GM18505 (cell line): ENCODE measurements around the gene PAQR4.

ENCODE experiments used
- ATAC-seq: cut with Tn5 transposase; IDR thresholded peaks from one replicate; pipeline ENCODE4 v1.9.1; 2021; ENCODE audit not compliant: unreplicated experiment
- POLR2A ChIP-seq: IDR thresholded peaks from 4 replicates; pipeline ENCODE4 v1.6.1; 2011; ENCODE audit warnings: borderline replicate concordance; ENCODE audit not compliant: insufficient read depth, insufficient read length; ENCODE audit errors: extremely low read depth

Gene PAQR4

DNA sequence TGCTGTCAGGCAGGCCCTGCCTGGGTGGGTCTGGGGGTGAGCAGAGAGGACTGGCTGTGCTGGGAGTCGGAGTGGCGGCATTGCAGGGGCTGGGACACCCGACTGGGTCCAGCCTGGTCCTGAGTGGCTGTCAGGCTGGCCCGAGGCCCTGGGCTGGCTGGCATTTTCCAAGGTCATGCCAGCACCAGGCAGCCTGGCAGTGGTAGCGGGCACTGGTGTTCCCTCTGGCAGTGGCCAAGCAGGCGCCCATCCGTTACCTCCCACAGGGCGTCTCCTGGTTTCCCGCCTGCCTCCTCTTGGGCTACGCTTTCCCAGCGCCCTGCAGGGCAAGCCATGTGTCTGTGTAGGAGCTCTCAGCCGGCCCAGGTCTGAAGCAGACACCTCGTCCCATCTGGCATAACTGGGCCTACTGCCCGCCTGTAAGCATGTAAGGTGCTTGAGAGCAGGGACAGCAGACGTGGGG is 16.8 kb downstream of the PAQR4 start:
- ATAC-seq, result no peak
- TF ChIP-seq POLR2A, result no peak

DNA sequence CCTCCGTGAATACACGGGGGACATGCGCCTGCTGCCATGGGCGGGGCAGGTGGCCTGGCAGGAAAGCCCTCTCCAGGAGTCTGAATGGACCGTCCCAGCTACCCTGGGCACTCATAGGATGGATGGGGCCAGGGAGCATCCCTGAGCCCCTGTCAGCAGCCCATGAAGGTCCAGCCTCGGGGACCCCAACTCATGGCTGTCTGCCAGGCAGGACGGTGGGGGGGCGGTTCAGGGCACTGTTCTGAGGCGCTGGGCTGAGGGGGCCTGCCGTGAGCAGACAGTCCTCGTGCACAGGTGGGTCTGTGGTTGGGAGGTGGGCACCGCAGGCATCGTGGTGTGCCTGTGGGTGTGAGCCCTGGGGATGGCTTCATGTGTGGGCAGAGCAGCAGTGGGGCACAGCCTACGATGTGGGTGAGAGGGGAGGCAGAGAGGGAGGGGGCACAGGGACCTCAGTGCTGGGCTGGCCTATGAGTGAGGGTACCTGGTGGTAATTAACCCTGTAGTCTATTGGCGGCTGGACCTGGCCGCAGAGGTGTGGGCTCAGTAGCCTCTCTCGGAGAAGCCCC is 17.6 kb downstream of the PAQR4 start:
- no peak for ATAC-seq
- no peak for TF ChIP-seq POLR2A

- ATAC-seq, result no peak
- no peak for TF ChIP-seq POLR2A
Observed at GRCh38 chr16:2987286-2987685, 18.1 kb downstream of the PAQR4 start.

DNA sequence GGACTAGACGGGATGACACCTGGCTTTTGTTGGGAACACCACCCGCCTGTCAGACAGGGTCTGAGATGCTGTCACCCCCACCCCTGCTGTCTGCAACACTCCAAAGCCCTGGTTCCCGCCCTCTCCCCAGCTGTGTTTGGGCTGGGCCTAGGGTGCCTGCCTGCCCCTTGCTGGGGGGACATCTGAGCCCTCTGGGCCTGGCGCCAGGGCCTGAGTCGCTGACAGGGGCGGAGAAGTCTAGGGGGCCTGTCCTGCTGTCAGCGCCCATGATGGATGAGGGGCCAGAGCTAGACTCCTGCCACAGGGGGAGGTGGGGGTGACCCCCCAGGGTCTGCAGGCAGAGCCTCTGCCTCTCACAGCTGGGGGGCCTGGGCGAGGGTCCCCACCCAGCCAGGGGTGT is 18.7 kb downstream of the PAQR4 start:
- no peak for TF ChIP-seq POLR2A
- ATAC-seq, result no peak

GRCh38 chr16:2988590-2989099 is 19.5 kb downstream of the PAQR4 start:
- ATAC-seq, result no peak
- no peak for TF ChIP-seq POLR2A

- no peak for TF ChIP-seq POLR2A
- ATAC-seq, result no peak
Observed at GRCh38 chr16:2990891-2991290, 21.7 kb downstream of the PAQR4 start.

DNA sequence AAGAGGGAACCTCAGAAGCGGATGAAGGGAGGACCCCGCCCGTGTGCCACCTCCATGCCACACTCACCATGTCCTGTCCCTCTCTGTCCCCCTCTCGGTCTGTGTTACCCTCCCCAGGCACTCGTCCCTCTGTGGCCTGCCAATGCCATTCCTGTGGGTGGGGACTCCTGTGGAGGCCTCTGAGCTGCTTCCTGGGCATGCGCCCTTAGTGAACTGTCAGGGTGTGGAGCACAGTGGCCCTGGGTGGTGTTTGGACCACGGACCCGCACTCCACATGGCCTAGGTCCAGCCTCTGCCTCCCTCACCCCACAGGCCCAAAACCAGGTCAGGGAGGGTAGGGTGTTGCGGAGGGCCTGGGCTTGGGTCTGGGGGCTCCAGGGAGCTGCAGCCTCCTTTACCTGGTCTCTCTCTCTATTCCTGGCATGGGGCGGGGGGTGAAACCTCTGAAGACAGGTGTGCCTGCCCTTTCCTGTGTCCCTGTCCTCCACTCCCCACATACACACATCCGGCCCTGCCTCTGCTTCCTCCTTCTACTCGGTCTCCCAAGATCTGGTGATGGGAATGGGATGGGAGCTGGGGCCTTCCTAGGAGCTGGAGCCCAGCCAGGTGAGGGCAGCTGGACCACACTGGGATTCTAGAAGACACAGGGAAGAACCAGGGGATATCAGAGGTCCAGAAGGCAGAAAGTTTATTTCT is 22.6 kb downstream of the PAQR4 start:
- ATAC-seq, result no peak
- TF ChIP-seq POLR2A, result no peak

DNA sequence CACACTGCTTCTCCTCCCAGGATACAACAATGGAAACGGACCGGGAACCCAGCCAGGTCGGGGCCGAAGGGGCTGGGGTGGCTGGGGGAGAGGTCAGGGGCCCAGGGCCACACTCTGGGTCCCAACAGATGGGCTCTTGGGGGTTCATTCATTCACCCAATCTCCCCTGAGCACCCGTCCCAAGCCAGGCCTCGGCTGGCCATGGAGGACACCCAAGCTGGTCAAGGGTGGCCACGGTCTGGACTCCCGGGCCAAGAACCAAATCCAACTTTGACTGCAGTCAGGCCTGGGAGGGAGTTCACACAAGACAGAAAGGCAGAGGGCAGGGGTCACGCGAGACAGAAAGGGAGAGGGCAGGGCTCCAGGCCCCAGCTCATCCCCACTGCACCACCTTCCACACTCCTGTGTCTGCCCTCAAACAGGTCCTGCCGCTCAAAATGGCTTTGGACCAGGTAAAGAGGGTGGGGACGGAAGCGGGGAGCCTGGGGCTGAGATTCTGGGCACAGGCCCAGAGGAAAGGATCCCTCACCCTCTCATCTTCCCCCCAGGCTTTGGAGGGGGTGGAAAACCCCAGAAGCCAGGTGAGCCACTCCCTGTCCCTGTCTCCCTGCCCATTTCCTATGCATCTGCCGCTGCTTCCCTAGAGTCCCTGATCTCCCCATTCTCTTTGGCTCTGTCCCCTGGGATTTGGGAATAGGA is 23.4 kb downstream of the PAQR4 start:
- no peak for TF ChIP-seq POLR2A
- no peak for ATAC-seq

DNA sequence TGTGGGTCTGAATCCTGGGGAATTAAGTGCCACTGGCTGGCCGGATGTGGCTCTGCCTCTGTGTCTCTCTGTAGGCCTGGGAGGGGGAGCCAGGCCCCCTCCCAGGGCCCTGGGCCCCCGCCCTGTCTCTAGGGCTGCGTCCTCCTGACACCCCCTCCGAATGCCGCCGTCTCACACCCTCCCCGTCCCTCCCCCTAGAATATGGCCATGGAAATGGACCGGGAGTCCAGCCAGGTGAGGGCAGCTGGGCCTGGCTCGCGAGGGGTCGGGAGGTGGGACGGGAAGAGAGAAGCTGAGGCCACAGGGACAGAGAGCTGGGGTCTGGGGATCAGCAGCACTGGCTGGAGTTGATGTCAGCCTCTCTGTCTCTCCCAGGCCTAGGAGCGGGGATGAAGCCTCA is 27.1 kb downstream of the PAQR4 start:
- no peak for ATAC-seq
- TF ChIP-seq POLR2A, result no peak

- no peak for ATAC-seq
- no peak for TF ChIP-seq POLR2A
Observed at GRCh38 chr16:2999929-3000328, 30.8 kb downstream of the PAQR4 start.

- TF ChIP-seq POLR2A, result no peak
- ATAC-seq, result no peak
Observed at GRCh38 chr16:3000540-3000939, 31.4 kb downstream of the PAQR4 start.

- ATAC-seq, result no peak
- TF ChIP-seq POLR2A, result no peak
Observed at GRCh38 chr16:3001316-3001715, 32.2 kb downstream of the PAQR4 start.

DNA sequence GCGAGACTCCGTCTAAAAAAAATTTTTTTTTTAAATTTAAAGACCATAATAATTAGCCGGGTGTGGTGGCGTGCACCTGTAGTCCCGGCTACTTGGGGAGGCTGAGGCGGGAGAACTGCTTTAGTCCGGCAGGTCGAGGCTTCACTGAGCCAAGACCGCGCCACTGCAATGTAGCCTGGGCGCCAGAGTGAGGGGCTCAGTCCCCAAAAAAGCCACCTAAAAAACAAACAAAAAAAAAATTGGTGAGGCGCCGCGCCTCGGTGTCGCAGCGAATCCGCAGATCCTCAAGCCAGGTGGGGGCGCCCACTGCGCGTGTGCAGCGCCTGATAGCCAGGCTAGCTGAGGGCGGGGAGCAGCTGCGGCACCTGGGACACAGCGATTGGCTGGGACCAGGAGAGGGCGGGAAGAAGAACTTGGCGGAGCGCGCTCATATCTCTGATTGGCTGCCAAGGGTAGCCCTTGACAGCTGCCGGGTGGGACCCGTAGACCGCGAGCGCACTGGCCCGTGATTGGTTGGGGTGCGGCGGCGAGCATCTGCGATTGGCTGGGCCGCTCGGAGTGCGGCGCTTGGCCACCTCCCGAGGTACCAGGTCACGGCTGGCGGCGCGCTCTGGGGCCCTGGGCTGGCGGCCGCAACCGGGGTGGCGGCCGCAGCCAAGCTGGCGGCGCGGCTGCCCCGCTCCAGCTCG is 34.6 kb downstream of the PAQR4 start:
- peak; percentile 85 for ATAC-seq
- no peak for TF ChIP-seq POLR2A
